SK-N-SH (cell line): ENCODE measurements around the gene ADRA2A.

Source experiments
- CHD2 ChIP-seq: fragments of 150-350 bp; IDR thresholded peaks from 2 replicates; pipeline ENCODE4 v1.6.1; 2018; ENCODE audit warnings: low read length; ENCODE audit not compliant: partially characterized antibody
- CTCF ChIP-seq: fragments of 200-600 bp; sonication (generic); IDR thresholded peaks from 2 replicates; pipeline ENCODE4 v1.6.1; 2017; ENCODE audit warnings: antibody characterized with exemption, mild to moderate bottlenecking, moderate library complexity
- EP300 ChIP-seq, 2 experiments: IDR thresholded peaks; 2 replicates each; pipeline versions ENCODE4 v1.4.0 to v1.6.1; 2012; ENCODE audit warnings: borderline replicate concordance in 1 of 2, low read depth in 1 of 2, low read length in 1 of 2
- EZH2phosphoT487 ChIP-seq: fragments of 200-600 bp; sonication (generic); IDR thresholded peaks from 2 replicates; pipeline ENCODE4 v1.6.1; 2017; ENCODE audit warnings: low read depth, mixed run types, mild to moderate bottlenecking, antibody characterized with exemption, moderate library complexity, borderline replicate concordance
- JUND ChIP-seq: IDR thresholded peaks from 2 replicates; pipeline ENCODE4 v1.4.0; 2012
- MAX ChIP-seq: IDR thresholded peaks from 2 replicates; pipeline ENCODE4 v1.4.0; 2012; ENCODE audit warnings: low read depth
- RCOR1 ChIP-seq: fragments of 150-350 bp; IDR thresholded peaks from 2 replicates; pipeline ENCODE4 v1.6.1; 2017; ENCODE audit warnings: antibody characterized with exemption, low read length
- REST ChIP-seq: IDR thresholded peaks from 2 replicates; pipeline ENCODE4 v1.6.1; 2012; ENCODE audit warnings: mild to moderate bottlenecking, low read depth, low read length, moderate library complexity
- RFX5 ChIP-seq: IDR thresholded peaks from 2 replicates; pipeline ENCODE4 v1.6.1; 2012; ENCODE audit warnings: mild to moderate bottlenecking, improper control_type of control experiment, low read length
- TAF1 ChIP-seq: IDR thresholded peaks from 2 replicates; pipeline ENCODE4 v1.6.1; 2012; ENCODE audit warnings: low read depth, mild to moderate bottlenecking, low read length, moderate library complexity, borderline replicate concordance
- TEAD4 ChIP-seq: IDR thresholded peaks from 2 replicates; pipeline ENCODE4 v1.4.0; 2012; ENCODE audit warnings: mild to moderate bottlenecking, borderline replicate concordance; ENCODE audit not compliant: insufficient read depth

GRCh38 chr10:111101796-111102195 lies 25.0 kb downstream of the ADRA2A start:
- TF ChIP-seq CTCF (no peak), RCOR1 (no peak), MAX (no peak), EP300 (IDR thresholded peaks at IDR 0.05; ENCODE audit: borderline replicate concordance in 1 of 2, low read depth in 1 of 2, low read length in 1 of 2) (no peak), REST (no peak), JUND (no peak), TEAD4 (no peak), CHD2 (no peak), RFX5 (no peak), TAF1 (no peak), EZH2phosphoT487 (no peak)
